Hindlimb muscle (tissue), 1 donor: Measurements from ENCODE around the gene NECAB2. TPM values are rescaled to one million over a fixed set of nuclear protein-coding genes. Genes with fewer than 3 reads are reported as not detected.

Source experiments
- DNase-seq: peaks from one replicate; pipeline ENCODE4 v3.0.0-alpha.2; 2013
- polyA plus RNA-seq: library from polyadenylated mRNA; unstranded; fragments of 120-200 nt; gene quantifications from one replicate; pipeline ENCODE4 v1.2.1, GENCODE V29; 2013; ENCODE audit not compliant: insufficient read length

The NECAB2 gene
- polyA plus RNA-seq, 1 donor: 0.45 TPM

GRCh38 chr16:83967091-83967490 is 953 bp upstream of the NECAB2 start:
- DNase-seq: no peak

- DNase-seq: no peak
Measured at GRCh38 chr16:83968306-83968851, 335 bp downstream of the NECAB2 start.

DNA sequence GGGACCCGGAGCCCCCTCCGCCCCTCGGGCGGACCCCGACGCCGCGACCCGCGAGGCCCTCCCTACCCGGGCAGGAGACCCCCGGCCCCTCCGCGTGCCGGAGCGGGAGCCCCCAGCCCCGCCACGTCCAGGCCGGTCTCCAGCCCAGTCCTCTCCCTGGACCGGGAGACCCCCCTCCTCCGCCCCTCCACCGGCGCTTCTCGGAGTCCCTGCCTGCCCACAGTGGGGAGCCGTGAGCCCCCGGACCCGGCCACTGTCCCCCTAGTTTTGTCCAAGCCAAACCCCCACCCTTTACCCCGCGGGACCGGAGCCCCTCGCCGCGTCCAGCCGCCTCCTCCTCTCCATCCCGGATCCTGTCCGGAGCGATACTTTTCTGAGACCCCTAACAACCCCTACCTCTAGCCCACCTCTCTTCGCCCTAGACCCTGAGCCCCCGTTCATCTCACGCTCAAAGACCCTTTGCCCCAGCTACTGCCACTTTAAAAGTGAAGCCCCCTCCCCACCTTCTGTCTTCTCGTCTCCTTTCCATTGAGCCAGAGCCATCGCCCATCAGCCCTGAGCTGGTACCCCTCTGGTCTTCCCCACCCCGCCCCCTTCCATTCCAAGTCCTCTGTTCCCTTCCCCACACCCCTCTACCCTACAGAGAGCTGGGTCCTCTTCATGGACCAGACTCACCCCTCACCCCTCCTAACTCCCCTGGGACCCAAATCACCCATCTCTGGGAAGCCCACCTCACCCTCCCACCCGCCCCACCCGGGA is 1.0 kb downstream of the NECAB2 start:
- no peak for DNase-seq

DNA sequence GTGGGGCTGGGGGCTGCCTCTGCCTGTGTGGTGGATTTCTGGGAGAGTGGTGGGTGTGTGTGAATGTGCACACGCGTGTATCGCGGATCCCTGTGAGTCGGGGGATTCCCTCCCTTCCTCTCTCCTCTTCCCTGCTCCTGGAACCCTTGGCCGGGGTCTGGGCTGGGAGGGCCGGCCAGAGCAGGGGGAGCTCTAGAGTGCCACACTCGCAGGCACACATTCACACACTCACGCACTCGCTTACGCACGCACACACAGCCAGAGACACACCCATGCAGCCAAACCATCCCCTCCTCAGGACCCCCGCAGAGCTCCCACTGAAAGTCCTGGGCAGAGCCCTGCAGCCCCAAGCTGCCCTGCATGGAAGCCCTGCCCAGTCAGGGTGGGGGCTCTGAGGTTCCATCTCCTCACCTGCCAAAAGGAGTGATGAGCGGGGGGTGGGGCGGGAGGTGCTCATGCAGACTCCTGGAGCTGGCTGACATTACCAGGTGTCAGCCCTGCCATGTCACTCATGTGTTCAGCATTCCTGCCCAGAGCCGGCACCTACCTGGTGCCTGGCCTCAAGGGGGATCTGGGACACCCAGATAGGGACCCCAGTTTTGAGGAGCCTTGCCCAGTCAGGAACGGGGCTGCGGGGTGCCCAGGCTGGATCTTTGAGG is 1.9 kb downstream of the NECAB2 start:
- no peak for DNase-seq

GRCh38 chr16:83970430-83970815 is 2.4 kb downstream of the NECAB2 start:
- no peak for DNase-seq

- DNase-seq: no peak
Measured at GRCh38 chr16:83971165-83972130, 3.4 kb downstream of the NECAB2 start.

GRCh38 chr16:83972256-83973008 is 4.4 kb downstream of the NECAB2 start:
- DNase-seq: no peak

DNA sequence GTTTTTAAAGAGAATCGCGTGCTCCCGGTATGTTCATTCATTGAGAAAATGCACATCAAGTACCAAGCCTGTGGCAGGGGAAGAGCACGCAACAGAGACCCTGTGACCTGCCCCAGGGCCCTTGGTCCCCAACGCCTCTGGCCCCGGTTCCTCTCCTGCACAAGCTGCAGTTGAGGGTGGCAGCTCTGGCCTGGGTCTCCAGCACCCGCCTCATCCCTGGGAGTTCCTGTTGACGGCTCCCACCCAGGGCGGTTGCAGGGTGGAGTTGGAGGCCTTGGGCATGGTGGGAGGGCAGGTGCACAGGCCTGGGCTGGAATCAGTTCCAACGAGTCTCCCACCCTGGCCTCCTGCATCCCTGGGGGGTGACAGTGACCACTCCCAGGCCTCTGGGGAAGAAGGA is 5.0 kb downstream of the NECAB2 start:
- DNase-seq: no peak

GRCh38 chr16:83973581-83974385 is 5.7 kb downstream of the NECAB2 start:
- no peak for DNase-seq

DNA sequence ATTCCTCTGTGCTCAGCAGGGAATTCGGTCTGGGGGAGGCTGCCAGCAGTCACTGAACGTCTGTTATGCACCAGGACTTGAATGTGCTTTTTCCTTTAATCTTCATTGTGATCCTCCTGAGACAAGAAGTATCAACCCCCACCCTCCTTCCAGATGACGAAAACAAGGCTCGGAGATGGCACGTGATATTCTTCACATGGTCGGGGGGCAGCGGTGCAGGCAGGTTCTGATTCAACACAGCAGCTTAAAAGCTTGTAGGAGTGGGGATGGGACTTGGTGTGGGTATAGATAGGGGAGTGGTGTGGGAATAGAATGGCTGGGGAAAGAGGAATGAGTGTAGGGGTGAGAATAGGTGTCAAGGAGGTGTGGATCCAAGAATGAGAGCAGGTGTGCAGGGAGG is 6.4 kb downstream of the NECAB2 start:
- DNase-seq: no peak

DNA sequence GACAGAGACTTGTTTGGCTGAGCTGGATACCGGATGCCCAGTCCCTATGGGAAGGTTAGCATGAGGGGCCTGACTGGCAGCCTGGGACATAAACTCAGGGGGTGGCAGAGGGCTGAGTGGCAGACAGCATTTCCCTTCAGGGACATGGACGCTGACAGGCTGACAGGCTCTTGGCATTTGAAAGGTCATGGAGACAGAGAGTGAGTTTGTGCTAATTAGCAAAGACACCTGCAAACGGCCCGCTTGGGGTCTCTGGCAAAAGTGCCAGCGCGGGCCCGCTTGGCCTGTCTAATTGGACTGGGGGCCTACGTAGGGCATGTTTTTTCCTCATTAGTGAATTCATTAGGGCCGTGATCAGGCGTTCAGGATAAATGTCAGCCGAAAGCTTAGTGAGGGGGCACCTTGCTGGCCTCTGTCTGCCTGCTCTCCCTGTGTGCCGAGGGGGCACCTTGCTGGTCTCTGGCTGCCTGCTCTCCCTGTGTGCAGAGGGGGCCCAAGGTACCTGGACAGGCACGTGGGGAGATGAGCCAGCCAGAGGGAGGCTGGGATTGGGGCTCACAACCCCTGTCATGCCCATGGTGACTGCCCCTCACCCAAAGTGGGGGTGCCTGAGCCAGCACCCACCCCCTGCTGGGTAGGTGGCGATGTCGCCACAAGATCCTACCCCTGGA is 7.7 kb downstream of the NECAB2 start:
- DNase-seq: no peak

DNA sequence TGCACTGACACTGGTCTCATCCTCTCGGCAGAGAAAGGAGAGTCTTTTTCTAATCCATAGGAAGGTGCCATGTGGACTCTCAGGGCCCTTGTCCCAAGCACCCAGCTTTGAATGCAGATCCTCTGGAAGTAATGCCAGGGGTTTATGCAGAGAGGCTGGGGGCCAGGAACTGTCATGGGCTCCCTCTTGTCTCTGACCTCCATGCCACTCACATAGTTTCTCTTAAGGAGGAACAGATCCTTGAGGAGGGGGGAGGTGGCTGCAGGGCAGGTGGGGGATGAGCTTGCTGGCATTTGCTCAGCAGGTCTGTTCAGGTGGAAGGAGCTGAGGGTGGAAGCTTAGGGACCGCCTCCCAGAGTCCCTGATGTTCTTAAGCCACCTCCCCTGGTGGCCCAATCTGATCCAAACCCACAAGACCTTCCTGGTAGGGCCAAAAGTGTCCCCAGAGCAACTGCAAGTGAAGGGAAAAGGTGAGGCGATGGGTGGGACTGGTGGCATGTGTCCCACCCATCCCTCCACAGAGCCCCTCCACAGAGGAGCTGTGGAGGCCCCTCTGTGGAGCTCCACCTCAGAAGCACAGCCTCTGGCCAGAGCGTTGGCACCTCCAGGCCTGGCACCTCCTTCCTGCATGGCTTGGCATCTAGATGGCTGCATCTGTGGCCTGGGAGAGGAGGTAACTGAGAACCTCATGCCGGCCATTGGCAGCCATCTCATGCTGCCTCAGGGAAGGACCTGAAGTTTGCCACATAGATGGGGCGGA is 9.2 kb downstream of the NECAB2 start:
- no peak for DNase-seq

GRCh38 chr16:83978401-83978904 is 10.4 kb downstream of the NECAB2 start:
- DNase-seq: no peak

DNA sequence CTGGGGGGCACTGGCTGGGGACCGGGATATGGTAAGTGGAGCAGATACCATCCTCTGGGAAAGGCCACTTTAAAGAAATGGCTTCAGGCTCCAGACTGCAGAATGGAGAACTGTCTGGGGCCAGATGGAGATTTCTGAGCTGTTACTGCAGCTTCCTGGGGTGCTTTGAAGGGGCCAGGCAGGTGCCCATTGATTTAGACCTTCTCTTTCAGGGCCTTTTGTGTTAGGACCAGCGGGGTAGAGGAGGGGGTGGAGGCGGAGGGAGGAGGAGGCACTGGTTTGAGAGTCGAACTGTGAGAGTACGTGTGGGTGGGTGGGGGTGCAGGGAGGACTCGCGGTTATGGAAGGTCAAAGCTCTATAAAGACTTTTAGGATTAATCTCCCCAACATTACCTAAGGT is 11.4 kb downstream of the NECAB2 start:
- no peak for DNase-seq

GRCh38 chr16:83980794-83981193 is 12.8 kb downstream of the NECAB2 start:
- no peak for DNase-seq

- no peak for DNase-seq
Measured at GRCh38 chr16:83981799-83982198, 13.8 kb downstream of the NECAB2 start.

GRCh38 chr16:83983491-83983890 is 15.4 kb downstream of the NECAB2 start:
- no peak for DNase-seq

- no peak for DNase-seq
Measured at GRCh38 chr16:83989300-83989699, 21.3 kb downstream of the NECAB2 start.

DNA sequence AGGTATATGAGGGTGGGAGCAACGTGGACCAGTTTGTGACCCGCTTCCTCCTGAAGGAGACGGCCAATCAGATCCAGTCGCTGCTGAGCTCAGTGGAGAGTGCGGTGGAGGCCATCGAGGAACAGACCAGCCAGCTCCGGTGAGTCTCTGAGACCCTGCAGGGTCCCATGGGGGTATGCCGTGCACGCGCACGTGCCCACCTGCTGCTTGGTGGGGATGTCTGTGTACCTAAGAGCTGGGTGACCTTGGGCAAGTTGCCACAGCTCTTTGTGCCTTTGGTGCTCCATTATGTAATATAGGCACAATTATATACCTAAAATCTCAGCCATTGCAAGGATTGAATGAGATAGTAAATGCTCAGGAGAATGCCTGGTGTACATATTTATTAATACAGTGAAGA is 22.4 kb downstream of the NECAB2 start:
- DNase-seq: no peak

DNA sequence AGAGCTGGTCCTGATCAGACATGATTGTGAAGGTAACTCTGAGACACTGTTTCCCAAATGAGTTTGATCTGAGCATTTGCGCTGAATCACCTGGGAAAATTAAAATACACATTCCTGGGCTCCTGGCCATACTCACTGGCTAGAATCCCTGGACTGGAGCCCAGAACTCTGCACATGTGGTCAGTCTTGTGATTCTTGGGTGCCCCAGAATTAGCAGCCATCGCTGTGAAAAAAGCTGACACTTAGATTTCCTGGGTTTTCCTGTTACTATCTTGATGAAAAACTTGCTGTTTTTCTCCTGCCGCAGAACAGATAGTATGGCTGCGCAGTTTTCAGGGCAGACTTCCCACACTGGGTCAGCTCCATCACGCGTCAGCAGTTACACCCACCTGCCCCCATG is 24.6 kb downstream of the NECAB2 start:
- no peak for DNase-seq
